Eye (tissue), 1 donor: Measurements from ENCODE around the gene CDC20.
"Not testable (repeated sequence)": the region's sequence is repeated elsewhere in the genome, so short reads cannot be mapped to it uniquely, and the experiment has no call there.

Source experiments
- DNase-seq: peaks from one replicate; pipeline ENCODE4 v3.0.0-alpha.2; 2015

Gene CDC20

DNA sequence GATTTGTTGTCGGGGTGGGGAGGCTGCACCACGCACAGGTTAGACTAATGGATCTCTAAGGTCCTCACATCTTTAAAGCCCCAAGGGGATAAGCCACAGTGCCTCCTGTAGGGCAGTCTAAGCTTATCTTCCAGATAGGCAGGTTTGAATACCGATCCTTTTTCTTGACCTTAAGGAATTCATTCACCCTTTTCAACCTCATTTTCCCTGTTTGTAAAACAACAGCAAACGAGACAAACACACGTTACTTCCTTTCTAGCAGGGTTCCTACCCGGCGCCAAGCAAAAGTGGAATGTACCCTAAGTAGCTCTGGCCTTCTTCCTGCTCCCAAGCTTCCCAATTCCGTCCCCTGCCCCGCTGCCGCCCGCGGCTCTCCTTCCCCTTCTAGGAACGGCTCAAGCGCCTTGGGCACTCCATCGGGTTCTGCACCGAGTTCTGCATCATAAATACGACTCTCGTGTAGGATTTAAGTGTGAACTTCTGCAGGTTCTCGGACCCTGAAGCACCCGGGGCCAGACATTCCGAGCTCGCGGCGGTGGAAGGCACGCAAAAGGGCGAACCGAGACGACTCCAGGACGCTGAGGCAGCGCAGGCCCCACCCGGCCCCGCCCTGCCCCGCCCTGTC, 548 bp upstream of the CDC20 start:
- DNase-seq, result no peak

DNA sequence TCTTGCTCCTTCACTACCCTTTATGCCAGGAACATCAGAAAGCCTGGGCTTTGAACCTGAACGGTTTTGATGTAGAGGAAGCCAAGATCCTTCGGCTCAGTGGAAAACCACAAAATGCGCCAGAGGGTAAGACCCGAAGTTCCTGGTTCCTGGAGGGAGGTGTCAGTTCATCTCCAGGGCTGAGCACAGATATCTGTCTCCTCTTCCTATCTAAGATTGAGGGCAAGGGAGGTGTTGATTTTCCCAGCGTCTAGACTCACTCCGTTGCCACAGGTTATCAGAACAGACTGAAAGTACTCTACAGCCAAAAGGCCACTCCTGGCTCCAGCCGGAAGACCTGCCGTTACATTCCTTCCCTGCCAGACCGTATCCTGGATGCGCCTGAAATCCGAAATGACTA, 915 bp downstream of the CDC20 start:
- DNase-seq, result no peak

DNA sequence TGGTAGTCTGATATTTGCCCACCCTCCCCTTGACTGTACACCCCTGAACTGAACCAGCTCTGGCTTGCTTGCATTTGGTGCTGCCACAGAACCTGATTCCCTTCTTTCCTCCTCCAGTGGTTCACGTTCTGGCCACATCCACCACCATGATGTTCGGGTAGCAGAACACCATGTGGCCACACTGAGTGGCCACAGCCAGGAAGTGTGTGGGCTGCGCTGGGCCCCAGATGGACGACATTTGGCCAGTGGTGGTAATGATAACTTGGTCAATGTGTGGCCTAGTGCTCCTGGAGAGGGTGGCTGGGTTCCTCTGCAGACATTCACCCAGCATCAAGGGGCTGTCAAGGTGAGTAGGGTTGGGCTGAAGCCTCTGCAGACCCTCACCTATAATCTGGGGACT, 1.8 kb downstream of the CDC20 start:
- DNase-seq, result no peak

DNA sequence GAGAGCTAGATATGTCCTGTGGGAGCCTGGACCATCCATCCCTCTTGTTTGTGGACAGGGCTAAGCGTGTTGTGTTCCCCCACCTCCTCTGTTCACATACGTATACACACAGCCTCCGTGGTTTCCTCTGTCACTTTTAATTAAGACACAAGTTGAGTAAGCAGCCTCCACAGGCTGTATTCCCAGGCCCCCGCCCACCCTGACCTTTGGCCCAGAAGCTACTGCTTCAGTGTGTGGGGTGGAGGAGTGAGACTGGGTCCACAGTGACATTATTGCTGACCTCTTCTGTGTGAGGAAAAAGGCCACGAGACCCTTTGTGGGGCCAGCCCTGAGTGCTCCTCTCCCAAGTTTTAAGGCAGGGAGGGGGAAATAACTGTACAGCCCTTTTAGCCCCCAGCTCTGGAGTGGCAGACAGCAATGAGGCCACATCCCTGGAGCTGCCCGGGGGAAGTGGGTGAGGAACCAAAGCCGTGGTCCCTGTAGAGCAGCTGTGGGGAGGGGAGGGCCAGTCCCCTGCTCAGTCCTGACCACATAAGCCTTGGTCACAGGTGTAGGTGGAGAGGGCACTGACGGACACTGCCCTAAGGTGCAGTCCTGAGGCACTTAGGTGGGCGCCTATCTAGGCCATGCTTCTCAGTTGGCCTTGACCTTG, 4.6 kb downstream of the CDC20 start:
- DNase-seq, result peak; percentile 53

DNA sequence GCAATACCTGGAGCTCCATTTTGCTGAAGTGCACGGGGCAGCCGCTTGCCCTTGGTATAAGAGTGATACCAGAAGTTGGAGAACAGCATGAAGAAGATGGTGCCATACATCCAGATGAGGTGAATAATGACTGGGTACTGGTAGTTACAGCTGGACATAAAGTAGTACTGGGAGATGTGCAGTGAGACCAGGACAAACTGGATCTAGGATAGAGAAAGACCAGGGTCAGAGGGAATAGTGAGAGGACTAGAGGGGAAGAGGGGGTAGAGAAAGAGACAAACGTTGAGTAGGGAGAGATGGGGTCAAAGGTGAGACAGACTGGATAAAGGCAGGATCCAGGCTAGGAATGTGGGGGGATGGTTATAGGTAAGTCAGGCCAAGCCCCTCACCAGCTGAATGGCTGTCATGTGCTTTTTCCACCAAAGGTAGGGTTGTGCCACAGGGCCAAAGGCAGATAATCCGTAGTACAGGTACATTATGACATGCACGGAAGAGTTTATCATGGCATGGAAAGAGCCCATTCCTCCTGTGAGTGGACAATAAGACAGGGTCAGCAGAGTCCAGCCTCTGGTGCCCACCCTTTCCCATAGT, 5.2 kb downstream of the CDC20 start:
- no peak for DNase-seq

DNA sequence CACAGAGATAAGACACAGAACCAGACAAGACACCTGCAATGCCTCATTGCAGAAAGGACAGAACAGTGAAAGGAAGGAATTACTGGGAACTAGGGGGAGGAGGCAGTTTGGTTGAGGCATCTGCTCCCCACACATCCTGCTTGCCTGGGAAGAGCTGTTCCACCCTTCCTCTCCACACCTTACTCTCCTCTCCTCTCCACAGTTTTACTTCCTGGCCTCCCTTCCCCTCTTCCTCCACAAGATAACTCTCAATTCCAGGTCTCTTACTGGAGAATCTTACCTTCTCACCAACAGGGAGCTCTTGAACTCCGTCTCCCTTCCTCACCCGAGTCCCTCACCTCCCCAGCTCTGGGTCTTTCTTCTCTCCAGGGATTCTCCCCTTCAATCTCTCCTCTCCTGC, 6.9 kb downstream of the CDC20 start:
- no peak for DNase-seq

DNA sequence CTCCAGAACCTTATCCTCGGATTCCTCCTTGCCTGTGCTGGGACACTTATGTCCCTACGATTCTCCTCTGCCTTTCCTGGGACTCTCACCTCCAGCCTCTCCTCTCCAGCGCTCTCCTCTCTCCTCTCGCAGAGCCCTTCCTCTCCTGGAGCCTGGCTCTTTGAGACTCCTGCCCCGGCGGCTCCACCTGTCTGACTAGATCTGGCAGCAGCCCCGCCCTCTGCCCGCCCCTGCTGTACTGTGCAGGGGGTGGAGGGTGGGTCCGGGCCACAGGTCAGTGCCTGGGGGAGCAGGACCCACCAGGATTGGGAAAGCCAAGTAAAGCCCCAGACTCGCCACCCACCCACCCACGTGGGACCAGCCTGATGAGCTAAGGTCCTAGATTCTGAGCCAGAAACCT, 7.4 kb downstream of the CDC20 start:
- DNase-seq, result no peak

DNA sequence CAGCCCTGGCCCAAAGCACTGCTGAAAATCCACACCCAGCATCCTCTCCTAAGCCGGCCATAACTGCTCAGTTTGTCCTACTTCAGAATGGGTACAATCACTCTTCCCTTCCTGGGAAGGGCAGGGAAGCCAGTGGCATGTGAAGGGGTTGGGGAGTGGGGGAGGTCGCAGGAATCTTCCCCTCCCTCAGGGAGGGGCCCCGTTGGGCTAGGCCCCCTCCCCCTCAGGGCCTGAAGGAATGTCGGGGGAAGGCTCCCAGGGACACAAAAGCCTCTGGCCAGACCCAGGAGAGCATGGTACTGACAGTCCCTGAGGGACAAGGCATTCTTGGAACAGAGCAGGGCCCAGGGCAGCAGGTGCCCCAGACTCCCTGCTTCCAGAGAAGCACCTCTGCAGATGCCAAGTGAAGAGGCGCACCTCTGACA, 7.8 kb downstream of the CDC20 start:
- DNase-seq, result no peak

DNA sequence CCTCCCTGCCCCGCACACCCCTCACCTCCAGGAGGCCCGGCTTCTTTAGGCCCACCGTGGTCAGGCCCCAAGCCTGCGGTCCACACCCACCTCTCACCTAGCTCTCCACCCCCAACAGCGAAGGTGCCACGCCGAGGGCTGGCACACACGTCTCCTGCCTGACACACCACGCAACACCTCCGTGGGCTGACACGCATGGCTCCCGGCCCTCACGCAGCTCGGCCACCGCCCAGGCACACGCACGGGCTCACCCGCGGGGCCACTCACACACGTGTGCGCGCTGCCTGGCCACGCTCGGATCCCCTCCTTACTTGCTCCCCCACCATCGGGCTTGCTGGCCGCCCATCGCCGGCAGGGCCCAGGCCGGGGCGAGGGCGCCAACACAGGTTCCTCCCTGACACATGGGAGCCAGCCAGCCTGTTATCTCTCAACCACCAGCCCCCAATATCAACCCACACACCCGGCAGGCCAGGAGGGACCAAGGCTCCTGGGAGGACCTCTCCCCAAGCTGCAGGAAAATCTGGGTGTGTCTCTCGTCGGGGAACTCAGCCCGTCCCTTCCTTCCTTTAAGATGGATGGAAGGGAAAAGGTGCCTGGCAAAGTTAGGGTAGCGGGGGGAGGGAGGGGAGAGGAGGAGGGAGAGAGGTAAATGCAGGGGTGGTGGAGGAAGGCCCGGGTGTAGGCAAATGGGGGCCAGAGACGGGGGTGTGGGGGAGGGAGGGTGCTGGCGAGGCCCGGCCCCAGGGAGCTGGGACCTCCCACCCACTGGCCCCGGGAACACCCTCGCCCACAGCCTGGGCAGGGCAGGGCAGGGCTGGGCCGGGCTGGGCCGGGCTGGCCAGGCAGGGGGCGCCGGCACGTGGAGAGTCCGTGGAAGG, 8.5 kb downstream of the CDC20 start:
- DNase-seq, result peak; percentile 42

DNA sequence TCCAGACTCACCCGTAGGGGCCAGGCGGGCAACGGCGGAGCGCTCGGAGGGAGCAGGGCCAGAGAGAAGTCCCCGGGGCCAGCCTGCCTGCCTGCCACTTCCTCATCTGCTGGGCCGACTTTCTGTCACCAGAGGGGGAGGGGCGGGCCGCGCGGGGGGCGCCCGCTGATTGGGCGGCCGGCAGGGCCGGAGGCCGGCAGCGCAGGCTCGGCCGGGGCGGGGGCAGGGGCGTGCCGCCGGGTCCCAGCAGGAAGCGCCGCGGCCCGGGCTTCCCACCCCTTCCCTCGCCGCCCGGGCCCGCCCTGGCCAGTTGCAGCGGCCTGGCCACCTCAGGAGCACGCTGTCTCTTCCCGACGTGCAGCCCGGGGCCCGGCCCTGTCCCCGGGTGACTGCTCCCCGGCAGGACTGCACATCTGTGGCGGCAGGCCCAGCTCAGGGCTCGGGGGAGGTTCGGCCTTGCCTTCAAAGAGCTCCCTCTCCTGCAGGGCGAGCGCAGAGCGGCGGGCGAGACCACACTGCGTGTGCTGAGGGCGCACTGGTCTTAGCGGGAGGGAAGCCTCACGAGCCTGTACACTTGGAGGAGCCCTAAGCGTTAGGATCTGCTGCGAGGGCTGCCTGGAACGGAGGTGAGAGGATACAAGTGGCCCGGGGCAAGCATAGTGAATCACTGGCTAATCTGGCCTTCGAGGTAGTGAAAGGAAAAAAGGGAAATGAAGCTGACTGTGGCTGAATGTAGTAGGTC, 9.3 kb downstream of the CDC20 start, which contains the start of gene ELOVL1:
ELOVL1 (minus strand) TSS at position 108 of the 742 bp plus-strand sequence. CDS start 2,402 bp downstream, outside the sequence.
- peak; percentile 94 for DNase-seq

DNA sequence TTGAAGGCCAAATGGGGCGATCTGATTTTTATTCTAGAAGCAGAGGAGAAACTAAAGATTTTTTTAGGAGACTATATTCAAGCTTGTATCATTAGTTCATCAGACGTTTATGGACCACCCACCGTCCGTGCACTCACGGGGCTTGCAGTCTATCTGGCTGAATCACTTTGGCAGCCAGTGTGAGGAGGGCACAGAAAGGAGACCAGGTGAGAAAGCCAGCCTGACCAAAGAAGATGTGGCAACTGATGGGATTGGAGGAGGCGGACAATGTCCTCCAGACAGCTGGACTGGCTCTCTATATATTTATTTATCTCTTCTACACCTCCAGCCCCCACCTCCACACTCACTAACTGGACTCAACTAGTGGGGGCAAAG, 9.9 kb downstream of the CDC20 start:
- no peak for DNase-seq

DNA sequence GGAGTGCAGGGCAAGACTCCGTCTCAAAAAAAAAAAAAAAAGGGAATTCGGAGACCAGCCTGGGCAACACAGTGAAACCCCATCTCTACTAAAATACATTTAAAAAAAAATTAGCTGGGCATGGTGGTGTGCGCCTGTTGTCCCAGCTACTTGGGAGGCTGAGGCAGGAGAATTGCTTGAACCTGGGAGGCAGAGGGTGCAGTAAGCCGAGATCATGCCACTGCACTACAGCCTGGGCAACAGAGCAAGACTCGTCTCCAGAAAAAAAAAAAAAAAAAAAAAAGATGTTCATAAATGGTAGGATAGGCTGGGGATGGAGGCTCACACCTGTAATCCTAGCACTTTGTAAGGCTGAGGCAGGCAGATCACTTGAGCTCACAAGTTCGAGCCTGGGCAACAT, 11.0 kb downstream of the CDC20 start:
- DNase-seq, result not testable (repeated sequence)

DNA sequence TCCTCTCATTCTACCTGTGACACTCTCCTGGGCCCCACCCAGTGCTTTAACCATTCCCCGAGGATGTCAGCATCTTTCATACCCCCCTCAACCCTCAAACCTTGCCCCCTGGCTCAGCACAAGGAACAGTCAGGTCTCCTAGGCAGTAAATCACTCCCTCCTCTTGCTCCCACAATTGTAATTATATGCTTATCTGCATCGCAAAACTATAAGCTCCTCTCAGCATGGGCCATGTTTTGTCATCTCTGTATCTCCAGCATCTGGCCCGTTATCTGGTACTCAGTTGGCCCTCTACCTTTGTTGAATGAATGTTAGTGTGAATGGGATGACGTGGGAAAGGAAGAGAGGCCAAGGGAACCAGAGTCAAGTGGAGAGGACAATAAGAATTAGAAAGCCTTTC, 11.8 kb downstream of the CDC20 start:
- no peak for DNase-seq

DNA sequence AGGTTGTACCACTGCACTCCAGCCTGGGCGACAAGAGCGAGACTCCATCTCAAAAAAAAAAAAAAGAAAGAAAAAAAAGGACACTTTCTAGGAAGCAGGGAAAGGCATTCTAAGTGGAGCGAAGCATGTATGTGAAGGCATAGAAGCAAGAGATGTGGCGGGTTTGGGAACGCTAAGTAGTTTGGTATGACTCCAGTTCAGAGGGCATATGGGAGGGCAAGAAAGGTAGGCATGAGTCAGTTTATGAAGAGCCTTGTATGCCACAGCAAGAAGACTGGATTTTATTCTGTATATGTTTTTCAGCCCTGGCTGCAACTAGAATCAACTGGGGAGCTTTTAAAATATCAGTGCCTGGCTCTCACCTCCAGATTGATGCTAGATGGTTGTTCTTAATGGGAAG, 13.4 kb downstream of the CDC20 start:
- DNase-seq, result no peak

DNA sequence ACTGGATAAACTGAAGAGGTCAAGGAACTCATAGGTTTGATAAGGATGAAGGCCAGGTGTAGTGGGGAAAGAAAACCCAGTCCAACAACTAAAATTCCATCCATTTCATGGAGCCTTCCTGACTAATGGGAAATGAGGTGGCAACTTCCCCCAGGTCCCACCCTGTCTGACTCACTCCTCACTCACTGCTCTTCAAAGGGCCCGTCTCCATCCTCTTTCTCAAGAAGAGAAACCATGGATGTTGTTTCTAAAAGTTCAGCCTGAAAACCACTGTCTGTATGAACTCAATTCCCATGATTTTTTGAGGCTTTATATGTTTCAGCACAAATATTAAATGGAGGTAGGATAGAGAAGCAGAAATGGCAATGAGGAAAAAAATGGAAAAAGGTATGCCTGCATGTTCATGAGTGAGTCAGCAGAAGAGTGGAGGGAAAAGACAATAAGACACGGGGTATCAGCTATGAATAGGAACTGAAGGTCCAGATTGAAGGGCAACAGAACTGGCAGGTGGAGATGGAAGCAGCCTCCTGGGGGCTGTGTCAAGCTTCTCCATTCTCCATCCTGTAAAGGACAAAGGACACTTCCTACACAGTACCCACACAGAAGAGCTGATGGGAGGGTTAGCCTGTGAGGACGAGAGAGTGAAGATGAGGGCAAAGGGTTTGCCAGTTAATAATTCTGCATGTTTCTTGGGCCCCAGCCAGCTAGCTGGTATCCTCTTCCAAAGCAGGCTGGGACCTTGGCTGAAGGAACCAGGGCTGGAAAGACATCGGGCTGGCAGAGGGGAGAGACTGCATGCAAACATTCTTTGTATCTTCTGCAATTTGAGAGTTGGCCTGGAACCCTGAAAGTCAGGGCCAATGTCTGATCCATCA, 14.5 kb downstream of the CDC20 start:
- DNase-seq, result no peak

DNA sequence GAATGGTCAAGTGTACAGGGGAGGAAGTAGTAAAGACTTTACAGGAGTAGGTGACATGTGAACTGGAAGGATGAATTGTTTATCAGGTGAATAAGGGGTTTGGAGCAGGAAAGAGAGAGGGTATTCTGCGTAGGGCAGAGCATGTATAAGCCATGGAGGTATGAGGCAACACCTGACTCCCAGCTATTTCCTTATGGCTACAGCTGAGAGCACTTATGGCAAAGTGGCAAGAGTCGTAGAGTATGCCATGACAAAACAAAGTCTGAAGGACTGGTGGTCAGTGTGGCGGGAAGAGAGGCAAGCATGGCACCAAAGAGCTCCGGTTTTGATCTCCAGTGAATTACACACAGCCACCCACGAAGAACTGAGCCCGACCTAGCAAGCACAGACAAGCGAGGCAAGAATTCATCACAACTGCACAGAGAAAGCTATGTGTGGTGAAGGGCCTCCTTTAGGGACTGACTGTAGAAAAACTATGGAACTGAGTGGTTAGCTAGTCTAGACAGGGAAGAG, 18.0 kb downstream of the CDC20 start:
- DNase-seq, result no peak

DNA sequence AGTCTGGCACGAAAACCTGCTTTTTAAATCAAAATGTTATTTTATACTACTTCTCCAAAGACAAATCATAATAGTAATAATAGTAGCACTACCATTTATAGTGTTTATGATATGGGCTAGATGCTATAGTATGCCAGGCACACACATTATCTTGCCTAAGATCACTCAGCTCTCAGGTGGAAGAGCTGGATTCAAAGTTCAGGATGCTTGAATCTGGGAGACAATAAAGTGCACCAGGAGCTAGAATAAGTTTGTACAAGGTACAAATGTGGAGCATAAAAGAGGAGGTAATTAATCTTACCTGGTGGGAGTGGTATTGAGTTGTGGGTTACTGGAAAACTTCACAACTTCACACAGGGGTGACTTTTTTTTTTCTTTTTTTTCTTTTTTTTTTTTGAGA, 19.1 kb downstream of the CDC20 start:
- no peak for DNase-seq

DNA sequence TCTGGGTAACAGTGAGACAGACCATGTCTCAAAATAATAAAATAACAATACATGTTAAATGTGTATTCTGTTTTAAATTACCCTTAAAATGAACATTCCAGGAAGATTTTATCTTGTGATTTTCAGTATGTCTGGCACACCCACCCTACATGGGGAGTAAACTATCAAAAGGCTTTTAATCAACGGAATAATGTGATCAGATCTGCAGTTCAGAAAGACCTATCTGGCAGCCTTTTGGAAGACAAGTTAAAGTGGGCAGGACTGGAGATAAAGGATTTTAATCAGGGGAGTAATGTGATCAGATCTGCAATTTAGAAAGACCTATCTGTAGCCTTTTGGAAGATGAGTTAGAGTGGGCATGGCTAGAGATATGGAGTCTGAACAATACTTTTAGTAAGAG, 20.7 kb downstream of the CDC20 start:
- DNase-seq, result no peak

DNA sequence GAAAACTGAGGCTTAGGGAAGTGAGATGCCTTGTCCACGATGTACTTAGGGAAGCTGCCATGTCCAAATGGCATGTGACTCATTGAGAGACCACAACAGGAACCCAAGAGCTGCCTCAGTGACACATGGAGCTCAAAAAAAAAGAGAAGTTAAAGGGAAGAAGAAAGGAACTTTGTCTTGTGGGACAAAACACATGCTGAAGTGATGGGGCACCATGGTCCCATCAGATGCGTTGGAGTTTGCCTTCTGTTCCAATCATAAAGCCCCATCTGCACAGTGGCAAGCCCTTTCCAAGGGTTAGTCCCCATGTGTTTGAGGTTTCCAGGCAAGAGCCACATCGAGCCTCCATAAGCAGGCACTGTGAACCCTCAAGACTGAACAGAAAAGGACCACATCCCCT, 22.8 kb downstream of the CDC20 start:
- no peak for DNase-seq

DNA sequence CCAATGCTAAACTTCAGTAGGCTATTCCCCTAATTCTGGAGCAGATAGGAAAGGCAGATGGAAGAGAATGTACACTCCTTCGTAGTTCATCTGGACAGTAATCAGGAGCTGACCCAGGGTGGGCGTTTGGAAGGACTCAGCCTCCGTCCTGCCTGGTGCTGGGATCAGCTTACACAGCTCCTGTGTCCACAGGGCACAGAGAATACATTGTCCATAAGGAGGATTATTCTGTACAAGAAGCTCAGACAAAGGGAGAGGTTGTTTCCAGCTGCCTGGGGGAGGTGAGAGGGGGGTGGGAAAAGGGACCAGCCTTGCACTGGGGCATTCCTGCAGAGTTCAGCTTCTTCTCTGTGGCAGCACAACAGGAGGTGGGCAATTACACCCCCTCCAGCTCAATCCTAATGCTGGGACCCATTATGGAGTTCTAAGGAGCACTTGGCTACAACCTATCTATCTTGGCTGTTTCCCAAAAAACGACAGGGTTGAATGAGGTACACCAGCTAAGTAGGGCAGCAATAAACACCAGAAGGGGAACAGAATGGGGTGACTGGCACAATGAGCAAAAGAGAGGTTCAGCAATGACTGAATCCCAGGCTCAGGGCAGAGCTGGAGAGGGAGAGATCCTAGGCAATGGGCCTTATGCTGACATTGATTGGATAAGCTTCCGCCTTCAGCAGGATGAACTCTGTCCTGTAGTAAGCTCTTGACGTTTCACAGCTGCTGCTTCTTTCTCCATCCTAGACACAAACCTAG, 23.4 kb downstream of the CDC20 start:
- peak; percentile 19 for DNase-seq

DNA sequence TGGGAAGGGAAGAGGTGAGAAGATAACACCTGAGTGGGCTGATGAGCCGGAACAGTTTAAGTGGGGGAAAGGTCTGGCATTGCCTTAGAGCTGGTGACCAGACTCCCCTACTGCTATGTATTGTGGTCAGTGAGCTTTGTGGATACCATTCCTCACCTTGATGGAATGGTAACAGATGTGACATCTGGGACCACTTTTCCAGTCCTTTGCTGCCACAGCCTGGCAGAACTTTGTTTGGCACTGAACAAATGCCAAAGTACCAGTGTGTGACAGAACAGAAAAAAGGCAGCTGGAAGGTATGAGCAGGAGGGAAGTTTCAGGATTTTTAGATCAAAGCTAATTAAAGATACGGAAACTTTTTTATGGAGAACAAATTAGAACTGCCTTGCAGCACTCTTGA, 24.7 kb downstream of the CDC20 start:
- no peak for DNase-seq
